Colonic mucosa (tissue), 4 donors: ENCODE data around the gene OPRL1. TPM values are rescaled to one million over a fixed set of nuclear protein-coding genes. Genes with fewer than 3 reads are reported as not detected.

Experiments
- DNase-seq: peaks from one replicate; pipeline ENCODE4 v3.0.0-alpha.2; 2020
- H3K27ac ChIP-seq: fragments of 200-600 bp; one replicate; pipeline ENCODE4 v1.8.0; 2021
- H3K27me3 ChIP-seq: fragments of 200-600 bp; one replicate; pipeline ENCODE4 v1.8.0; 2021
- H3K36me3 ChIP-seq: fragments of 200-600 bp; one replicate; pipeline ENCODE4 v1.8.0; 2021
- H3K4me1 ChIP-seq: fragments of 200-600 bp; one replicate; pipeline ENCODE4 v1.8.0; 2021; ENCODE audit warnings: mild to moderate bottlenecking
- H3K4me3 ChIP-seq: fragments of 200-600 bp; one replicate; pipeline ENCODE4 v1.8.0; 2021
- H3K9ac ChIP-seq, 2 donors: one replicate each; pipeline ENCODE4 v1.7.0; 2013; ENCODE audit warnings: control low read depth in 2 of 2, low read depth in 2 of 2, low read length in 2 of 2
- H3K9me3 ChIP-seq: fragments of 200-600 bp; one replicate; pipeline ENCODE4 v1.8.0; 2021
- intact Hi-C: fragments of 100-400 bp; cut with DNase I; formaldehyde crosslinking; loops from one replicate; pipeline ENCODE4 v1.14.1; 2022
- total RNA-seq, 2 donors: library from RNA; stranded (reverse); fragmentation: NEBNext Ultra II Directional in 1 of 2; extraction: Animal tissue kit (Norgen Biotek cat#: 25700) in 1 of 2; gene quantifications; one replicate each; pipeline ENCODE4 v1.2.1, GENCODE V29; 2021
- TF ChIP-seq, protein P1 (sequence below): fragments of 200-600 bp; IDR thresholded peaks from one replicate; pipeline ENCODE4 v1.8.0; 2022; ENCODE audit warnings: antibody characterized with exemption, mild to moderate bottlenecking
- donor health status: healthy.
- donor health status: DM: no; HTN: no; CAD: no.
- donor health status: DM: no; HTN: no; CAD: no.

The OPRL1 gene
- total RNA-seq, 2 donors from 2014 or later, result 0.24 to 0.25 TPM

DNA sequence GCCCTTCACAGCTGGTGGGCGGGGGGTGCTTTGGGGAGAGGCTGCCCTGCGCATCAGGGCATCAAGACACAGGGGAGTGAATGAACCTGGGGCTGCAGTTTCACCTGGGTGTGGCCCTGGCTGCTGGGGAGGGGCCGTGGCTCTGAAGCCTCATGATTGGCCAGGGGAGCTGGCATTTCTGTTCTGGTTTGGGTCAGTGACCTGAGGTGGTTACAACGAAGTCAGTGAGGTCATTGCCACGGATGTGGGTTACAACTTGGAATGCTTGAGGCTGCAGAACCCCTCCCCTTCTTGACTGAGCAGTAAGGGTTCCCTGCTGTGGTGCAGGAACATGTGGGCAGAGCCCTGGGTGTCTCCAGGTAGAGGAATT is 13.9 kb upstream of the OPRL1 start:
- intact Hi-C loops, result no loop called here
- H3K9ac ChIP-seq, result no peak overlapping the region

DNA sequence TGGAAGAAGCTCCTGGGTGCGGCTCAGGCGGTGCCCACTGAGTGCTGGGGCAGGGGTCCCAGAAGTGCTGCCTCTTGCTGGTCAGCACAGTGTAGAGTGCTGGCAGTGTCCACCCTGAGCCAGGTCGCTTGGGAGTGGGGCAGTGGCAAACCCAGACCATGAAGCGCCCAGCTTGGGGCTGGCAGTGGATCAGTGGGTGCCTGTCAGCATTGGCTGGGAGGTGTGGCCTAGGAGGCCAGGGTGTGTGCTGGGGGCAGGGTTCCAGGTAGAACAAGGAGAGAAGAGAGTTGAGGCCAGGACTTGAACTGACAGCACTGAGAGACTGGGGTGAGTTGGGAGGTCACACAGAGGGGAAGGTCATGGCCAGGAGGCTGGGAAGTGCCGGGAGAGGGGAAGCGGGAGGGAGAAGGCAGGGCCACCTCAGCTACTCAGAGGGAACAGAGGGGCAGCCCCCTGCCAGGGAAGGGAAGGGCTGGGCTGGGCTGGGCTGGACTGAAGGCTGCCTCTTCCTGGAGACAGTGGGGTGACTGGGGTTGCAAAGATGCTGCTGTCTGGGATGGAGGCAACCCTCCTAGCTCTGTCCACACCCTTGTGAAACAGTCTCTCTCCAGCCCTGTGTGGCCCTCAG is 12.8 kb upstream of the OPRL1 start:
- H3K36me3 ChIP-seq, result no peaks in the 10 kb centered on the region
- no peaks in the 10 kb centered on the region for H3K27me3 ChIP-seq
- TF ChIP-seq, protein P1, sequence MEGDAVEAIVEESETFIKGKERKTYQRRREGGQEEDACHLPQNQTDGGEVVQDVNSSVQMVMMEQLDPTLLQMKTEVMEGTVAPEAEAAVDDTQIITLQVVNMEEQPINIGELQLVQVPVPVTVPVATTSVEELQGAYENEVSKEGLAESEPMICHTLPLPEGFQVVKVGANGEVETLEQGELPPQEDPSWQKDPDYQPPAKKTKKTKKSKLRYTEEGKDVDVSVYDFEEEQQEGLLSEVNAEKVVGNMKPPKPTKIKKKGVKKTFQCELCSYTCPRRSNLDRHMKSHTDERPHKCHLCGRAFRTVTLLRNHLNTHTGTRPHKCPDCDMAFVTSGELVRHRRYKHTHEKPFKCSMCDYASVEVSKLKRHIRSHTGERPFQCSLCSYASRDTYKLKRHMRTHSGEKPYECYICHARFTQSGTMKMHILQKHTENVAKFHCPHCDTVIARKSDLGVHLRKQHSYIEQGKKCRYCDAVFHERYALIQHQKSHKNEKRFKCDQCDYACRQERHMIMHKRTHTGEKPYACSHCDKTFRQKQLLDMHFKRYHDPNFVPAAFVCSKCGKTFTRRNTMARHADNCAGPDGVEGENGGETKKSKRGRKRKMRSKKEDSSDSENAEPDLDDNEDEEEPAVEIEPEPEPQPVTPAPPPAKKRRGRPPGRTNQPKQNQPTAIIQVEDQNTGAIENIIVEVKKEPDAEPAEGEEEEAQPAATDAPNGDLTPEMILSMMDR, result no peak
- H3K4me1 ChIP-seq, result peaks cover 5% of the 10 kb centered on the region
- no peak for DNase-seq
- intact Hi-C loops, result no loop called here
- H3K9me3 ChIP-seq, result no peaks in the 10 kb centered on the region
- H3K4me3 ChIP-seq, result no peak overlapping the region
- no peak overlapping the region for H3K27ac ChIP-seq
- H3K9ac ChIP-seq, result no peak overlapping the region

More for the DNA sequence above, 13.9 kb upstream of the OPRL1 start:
- peaks cover 5% of the 10 kb centered on the region for H3K4me1 ChIP-seq
- H3K27me3 ChIP-seq, result no peaks in the 10 kb centered on the region
- H3K36me3 ChIP-seq, result no peaks in the 10 kb centered on the region
- TF ChIP-seq, protein P1, result no peak
- H3K27ac ChIP-seq, result no peak overlapping the region
- no peak for DNase-seq
- H3K4me3 ChIP-seq, result no peak overlapping the region
- no peaks in the 10 kb centered on the region for H3K9me3 ChIP-seq

DNA sequence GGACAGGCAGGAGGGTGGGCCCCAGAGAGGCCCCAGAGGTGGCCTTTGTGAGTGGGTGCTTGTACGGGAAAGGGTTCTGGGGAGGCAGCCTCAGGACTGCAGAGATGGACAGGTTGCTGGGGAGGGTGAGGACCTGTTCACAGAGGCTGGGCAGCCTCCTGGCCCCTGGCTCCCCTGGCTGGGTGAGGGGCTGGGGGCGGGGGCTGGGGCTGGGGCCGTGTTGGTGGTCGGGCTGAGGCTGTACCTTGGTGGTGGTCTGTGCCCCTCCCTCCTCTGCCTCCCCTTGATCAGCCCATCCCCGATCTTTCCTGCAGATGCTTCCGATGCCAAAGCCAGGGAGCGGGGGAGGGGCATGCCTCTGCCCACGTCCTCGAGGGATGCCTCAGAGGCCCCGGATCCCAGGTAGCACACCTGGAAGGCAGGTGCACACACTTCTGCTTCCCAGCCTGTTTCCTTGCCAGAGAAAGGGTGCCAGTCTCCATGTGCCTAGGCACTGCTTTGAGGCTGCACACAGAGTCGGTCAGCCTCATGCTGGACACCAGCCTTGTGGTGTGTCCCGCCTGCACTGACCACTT is 12.1 kb upstream of the OPRL1 start:
- TF ChIP-seq, protein P1, result no peak
- H3K4me3 ChIP-seq, result no peak overlapping the region
- H3K27me3 ChIP-seq, result no peaks in the 10 kb centered on the region
- no peak overlapping the region for H3K9ac ChIP-seq
- DNase-seq, result no peak
- H3K27ac ChIP-seq, result no peak overlapping the region
- H3K9me3 ChIP-seq, result no peaks in the 10 kb centered on the region
- no peaks in the 10 kb centered on the region for H3K4me1 ChIP-seq
- intact Hi-C loops, result no loop called here
- no peaks in the 10 kb centered on the region for H3K36me3 ChIP-seq

DNA sequence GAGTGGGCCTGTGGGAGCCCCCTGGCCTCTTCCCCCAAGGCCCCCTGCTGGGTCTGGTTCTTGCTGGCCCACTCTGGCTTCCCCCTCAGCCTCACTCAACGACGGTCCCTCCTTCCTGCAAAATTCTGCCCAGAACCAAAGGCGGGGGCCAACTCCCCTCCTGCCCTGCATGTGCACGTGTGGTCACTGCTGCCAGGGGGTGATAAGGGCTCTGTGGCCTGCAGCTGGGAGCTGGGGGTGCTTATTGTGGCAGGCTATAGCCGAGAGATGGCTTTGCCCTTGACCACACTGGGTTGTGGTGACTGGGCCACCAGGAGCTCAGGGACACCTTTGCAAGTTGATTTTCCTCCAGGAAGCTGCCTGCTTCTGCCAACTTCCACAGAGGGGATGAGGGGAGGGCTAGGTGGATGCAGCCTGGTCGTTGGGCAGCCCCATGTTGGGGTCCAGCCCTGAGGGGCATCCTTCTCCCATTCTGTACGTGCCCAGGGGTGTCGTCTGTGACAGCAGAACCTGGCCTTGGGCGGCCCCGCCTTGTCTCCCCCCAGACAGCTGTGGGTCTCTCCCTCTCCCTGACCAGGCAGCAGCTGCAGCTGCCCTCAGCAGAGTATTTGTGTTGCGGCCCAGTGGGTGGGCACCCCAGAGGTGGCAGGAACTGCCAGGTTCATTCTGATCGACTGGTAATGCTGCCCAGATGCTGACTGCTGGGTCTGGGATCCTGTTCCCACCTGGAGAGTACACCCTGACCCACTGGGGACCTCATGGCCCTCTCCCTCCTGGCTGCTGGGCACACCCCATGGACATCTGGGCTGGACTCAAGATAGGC is 11.3 kb upstream of the OPRL1 start:
- TF ChIP-seq, protein P1, result no peak
- no peaks in the 10 kb centered on the region for H3K9me3 ChIP-seq
- no peaks in the 10 kb centered on the region for H3K27me3 ChIP-seq
- no peak for DNase-seq
- no peaks in the 10 kb centered on the region for H3K36me3 ChIP-seq
- H3K4me3 ChIP-seq, result no peak overlapping the region
- no peak overlapping the region for H3K9ac ChIP-seq
- no peak overlapping the region for H3K27ac ChIP-seq
- intact Hi-C loops, result no loop called here
- no peaks in the 10 kb centered on the region for H3K4me1 ChIP-seq

DNA sequence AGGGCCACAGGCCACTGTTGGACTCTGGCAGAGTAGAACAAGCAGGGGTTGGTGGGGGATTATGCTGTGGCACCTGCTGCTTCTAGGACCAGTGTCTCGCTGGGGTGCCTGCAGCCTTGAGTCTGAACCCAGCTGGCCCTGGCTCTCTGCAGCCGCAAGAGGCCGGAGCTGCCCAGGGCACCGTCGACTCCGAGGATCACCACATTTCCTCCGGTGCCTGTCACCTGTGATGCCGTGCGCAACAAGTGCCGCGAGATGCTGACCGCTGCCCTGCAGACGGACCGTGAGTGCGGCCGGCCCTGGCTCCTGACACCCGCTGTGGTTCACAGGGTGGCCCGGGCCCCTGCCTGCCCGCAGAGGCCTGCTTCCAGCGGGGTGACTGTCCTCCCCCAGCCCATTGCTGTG is 10.7 kb upstream of the OPRL1 start:
- intact Hi-C loops, result no loop called here
- Histone ChIP-seq H3K9ac (no peak overlapping the region), H3K9me3 (no peaks in the 10 kb centered on the region), H3K27ac (no peak overlapping the region), H3K27me3 (no peaks in the 10 kb centered on the region), H3K4me3 (no peak overlapping the region), H3K36me3 (no peaks in the 10 kb centered on the region), H3K4me1 (no peaks in the 10 kb centered on the region)
- TF ChIP-seq, protein P1, result no peak
- DNase-seq, result no peak
